ENCODE results near the gene ZNF80. TPM values are rescaled to one million over a fixed set of nuclear protein-coding genes. Genes with fewer than 3 reads are reported as not detected.
A peak's percentile ranks its signal among the peaks of the same experiment; 100 is the strongest.

ZNF80 gene
- total RNA-seq, 2 experiments from 2014 or later, result 0.16 to 0.17 TPM

- Mint-ChIP-seq H3K4me1 (ENCODE audit: low read depth) (peaks cover 68% of the 10 kb centered on the region), H3K4me3 (peak overlapping the region; percentile 12), H3K27me3 (no peaks in the 10 kb centered on the region), H3K36me3 (ENCODE audit: low read depth) (peaks cover 31% of the 10 kb centered on the region), H3K9me3 (peaks cover 5% of the 10 kb centered on the region), H3K27ac (peak overlapping the region; percentile 88)
- peak overlapping the region in 1 of 2 donors; percentile 61 for H3K27ac ChIP-seq (ENCODE audit: low read depth in 1 of 2, low read length in 2 of 2)
- peaks cover 75% of the 10 kb centered on the region for H3K4me1 ChIP-seq (ENCODE audit: insufficient read depth, low read length)
- CTCF ChIA-PET, result interaction anchor here (1.2 to 2.7 kb wide), 4 partner anchors 8 to 1563 kb away, joined by 3 to 9 read pairs (median 6); no protein-coding TSS in a partner anchor
- POLR2A ChIA-PET, result interaction anchor here (0.8 to 5.1 kb wide), 3 partner anchors 8 to 20 kb away, joined by 3 to 110 read pairs (median 39); no protein-coding TSS in a partner anchor
- no peak overlapping the region for H3K4me3 ChIP-seq (ENCODE audit: low read length)
- H3K9me3 ChIP-seq (ENCODE audit: control insufficient read depth in 1 of 2, insufficient read depth in 1 of 2, low read length in 2 of 2), result peaks cover 0 to 18% of the 10 kb centered on the region in 2 experiments
- TF ChIP-seq CTCF (IDR thresholded peaks at IDR 0.05), result no peak
- no peaks in the 10 kb centered on the region for H3K36me3 ChIP-seq (ENCODE audit: insufficient read depth, low read length)
- intact Hi-C loops (cut with DNase I, micrococcal nuclease), result no loop called here
- peak; percentile 27 for ATAC-seq (ENCODE audit: poor library complexity)
- no peaks in the 10 kb centered on the region for H3K27me3 ChIP-seq (ENCODE audit: control insufficient read depth in 1 of 2, insufficient read depth in 2 of 2, low read length in 2 of 2)
- DNase-seq, result no peak
These were observed 15.5 kb downstream of the ZNF80 start for GRCh38 chr3:114221881-114222264.

GRCh38 chr3:114221165-114221880, 16.1 kb downstream of the ZNF80 start:
- Mint-ChIP-seq H3K9me3 (peaks cover 5% of the 10 kb centered on the region), H3K36me3 (ENCODE audit: low read depth) (peaks cover 28% of the 10 kb centered on the region), H3K27me3 (no peaks in the 10 kb centered on the region), H3K4me3 (peak overlapping the region; percentile 12), H3K4me1 (ENCODE audit: low read depth) (peaks cover 62% of the 10 kb centered on the region), H3K27ac (peak overlapping the region; percentile 88)
- ChIA-PET POLR2A (interaction anchor here (5.0 to 5.1 kb wide), 2 partner anchors 7 to 11 kb away, joined by 39 to 110 read pairs; no protein-coding TSS in a partner anchor), CTCF (interaction anchor here (1.0 to 2.7 kb wide), 5 partner anchors 8 to 1563 kb away, joined by 3 to 9 read pairs (median 4); no protein-coding TSS in a partner anchor)
- DNase-seq, result peak in 10 of 14 experiments; percentile 19 to 89 (median 30)
- peaks cover 0 to 18% of the 10 kb centered on the region in 2 experiments for H3K9me3 ChIP-seq (ENCODE audit: control insufficient read depth in 1 of 2, insufficient read depth in 1 of 2, low read length in 2 of 2)
- TF ChIP-seq CTCF (IDR thresholded peaks at IDR 0.05), result no peak
- H3K4me1 ChIP-seq (ENCODE audit: insufficient read depth, low read length), result peaks cover 78% of the 10 kb centered on the region
- intact Hi-C loops (cut with DNase I, micrococcal nuclease), result no loop called here
- H3K36me3 ChIP-seq (ENCODE audit: insufficient read depth, low read length), result no peaks in the 10 kb centered on the region
- no peaks in the 10 kb centered on the region for H3K27me3 ChIP-seq (ENCODE audit: control insufficient read depth in 1 of 2, insufficient read depth in 2 of 2, low read length in 2 of 2)
- no peak overlapping the region for H3K4me3 ChIP-seq (ENCODE audit: low read length)
- H3K27ac ChIP-seq (ENCODE audit: low read depth in 1 of 2, low read length in 2 of 2), result peak overlapping the region in 1 of 2 donors; percentile 61
- ATAC-seq (ENCODE audit: poor library complexity), result peak; percentile 50

DNA sequence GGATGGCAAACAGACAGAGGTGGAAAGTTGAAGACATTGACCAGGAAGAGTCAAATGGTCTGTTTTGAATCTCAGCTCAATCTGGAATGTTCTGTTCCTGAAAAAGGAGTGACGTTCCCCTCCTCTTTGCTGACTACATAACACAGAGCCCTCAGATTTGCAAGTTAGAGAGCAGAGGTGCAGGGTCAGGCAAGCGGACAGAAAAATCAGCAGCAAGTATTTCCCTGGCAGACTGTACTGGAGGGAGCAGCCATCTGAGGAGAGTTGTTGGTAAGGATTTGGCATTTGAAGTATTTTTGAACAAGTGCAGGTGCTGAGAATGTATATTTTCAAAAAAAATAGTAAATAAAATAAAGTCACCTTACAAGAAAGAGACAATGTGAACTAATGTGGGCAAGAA, 17.6 kb downstream of the ZNF80 start:
- ChIA-PET POLR2A (no interaction called here), CTCF (no interaction called here)
- DNase-seq (no peak), ATAC-seq (ENCODE audit: poor library complexity) (no peak)
- Mint-ChIP-seq H3K36me3 (ENCODE audit: low read depth) (peaks cover 15% of the 10 kb centered on the region), H3K4me1 (ENCODE audit: low read depth) (peaks cover 50% of the 10 kb centered on the region), H3K4me3 (no peak overlapping the region), H3K9me3 (peaks cover 3% of the 10 kb centered on the region), H3K27me3 (no peaks in the 10 kb centered on the region), H3K27ac (peak overlapping the region; percentile 19)
- Histone ChIP-seq H3K27ac (ENCODE audit: low read depth in 1 of 2, low read length in 2 of 2) (no peak overlapping the region), H3K36me3 (ENCODE audit: insufficient read depth, low read length) (no peaks in the 10 kb centered on the region), H3K4me3 (ENCODE audit: low read length) (no peak overlapping the region), H3K9me3 (ENCODE audit: control insufficient read depth in 1 of 2, insufficient read depth in 1 of 2, low read length in 2 of 2) (peaks cover 0 to 7% of the 10 kb centered on the region in 2 experiments), H3K27me3 (ENCODE audit: control insufficient read depth in 1 of 2, insufficient read depth in 2 of 2, low read length in 2 of 2) (no peaks in the 10 kb centered on the region), H3K4me1 (ENCODE audit: insufficient read depth, low read length) (peaks cover 79% of the 10 kb centered on the region)
- intact Hi-C loops (cut with DNase I, micrococcal nuclease), result loop anchor here in 1 of 2 experiments (5.0 to 10.0 kb wide), 2 partner anchors 73 to 165 kb away; partner anchors contain the start of genes CCDC191, QTRT2 and TIGIT
- TF ChIP-seq CTCF (IDR thresholded peaks at IDR 0.05), result no peak

Measured in CD4-positive, alpha-beta T cell (primary cell).